K562 (cell line): Measurements from ENCODE around the gene TANGO6. TPM values are rescaled to one million over a fixed set of nuclear protein-coding genes. Genes with fewer than 3 reads are reported as not detected.
A peak's percentile ranks its signal among the peaks of the same experiment; 100 is the strongest.

Experiments
- ATAC-seq: fragments of 200-7000 bp; cut with Tn5 transposase; 3 replicates; pipeline ENCODE4 v1.9.1; 2020; ENCODE audit warnings: moderate library complexity
- BruUV-seq: library from RNA; stranded (reverse); fragments of 400-500 nt; replicated peaks from 2 replicates; lab custom pipeline; 2021; lab: Mats Ljungman, UMichigan
- CTCF ChIA-PET: fragments of 300-600 bp; formaldehyde crosslinking; extraction: SDS; loops from one replicate; lab custom pipeline; 2021; ENCODE audit warnings: low intra/inter-chr PET ratio; lab: Yijun Ruan, JAX
- POLR2A ChIA-PET: fragments of 300-600, 350-650 bp; sonication (Branson Sonifier 250); formaldehyde crosslinking; extraction: SDS; loops from one replicate; lab custom pipeline; 2021; ENCODE audit warnings: antibody characterized with exemption, inconsistent platforms; lab: Yijun Ruan, JAX
- DNase-seq, 4 experiments: peaks; one replicate each; pipeline versions ENCODE4 v3.0.0 to v3.0.0-alpha.2; 2011 to 2018; ENCODE audit warnings: low spot score in 3 of 4, mixed read lengths in 3 of 4; ENCODE audit errors: extremely low read depth in 1 of 4
- FAIRE-seq: peaks from 2 replicates; lab custom pipeline; 2011; peaks lifted over from hg19 to GRCh38; lab: Jason Lieb, UNC
- H2AFZ ChIP-seq: 2 replicates; pipeline ENCODE4 v1.6.0; 2011; ENCODE audit warnings: low read depth, low read length, control low read depth, inconsistent platforms
- H3K27ac ChIP-seq: fragments of 200-600 bp; 3 replicates; pipeline ENCODE4 v1.8.0; 2011; ENCODE audit warnings: low read depth, mild to moderate bottlenecking, control low read depth, inconsistent platforms, low read length, moderate library complexity, mixed read lengths; ENCODE audit errors: extremely low read depth
- H3K27me3 ChIP-seq, 2 experiments: fragments of 300-600 bp in 1 of 2; 2 replicates in 1 of 2; 3 replicates in 1 of 2; pipeline versions ENCODE4 v1.6.0 to v1.8.0; 2011; ENCODE audit warnings: inconsistent platforms in 2 of 2, low read length in 2 of 2, mild to moderate bottlenecking in 1 of 2, mixed read lengths in 1 of 2, moderate library complexity in 1 of 2; ENCODE audit not compliant: control insufficient read depth in 2 of 2, insufficient read depth in 2 of 2
- H3K36me3 ChIP-seq: fragments of 300-600 bp; 3 replicates; pipeline ENCODE4 v1.8.0; 2011; ENCODE audit warnings: mild to moderate bottlenecking, low read length, inconsistent platforms; ENCODE audit not compliant: control insufficient read depth, insufficient read depth
- H3K4me1 ChIP-seq, 2 experiments: fragments of 200-600 bp in 1 of 2; replicated peaks in 1 of 2; 2 replicates in 1 of 2; 3 replicates in 1 of 2; pipeline versions ENCODE4 v1.5.1 to v1.8.0; 2011; ENCODE audit warnings: inconsistent platforms in 2 of 2, low read length in 2 of 2, mild to moderate bottlenecking in 1 of 2, mixed read lengths in 1 of 2, moderate library complexity in 1 of 2; ENCODE audit not compliant: control insufficient read depth in 2 of 2, insufficient read depth in 2 of 2
- H3K4me2 ChIP-seq: 2 replicates; pipeline ENCODE4 v1.6.1; 2011; ENCODE audit warnings: low read length, control low read depth, inconsistent platforms, mixed read lengths; ENCODE audit not compliant: insufficient read depth
- H3K4me3 ChIP-seq: fragments of 200-600 bp; sonication (generic), shearing (Covaris generic); 2 replicates; pipeline ENCODE4 v1.5.1; 2016; ENCODE audit warnings: control low read depth, inconsistent platforms
- H3K79me2 ChIP-seq: fragments of 200-600 bp; 3 replicates; pipeline ENCODE4 v1.8.0; 2011; ENCODE audit warnings: low read length, inconsistent platforms; ENCODE audit not compliant: control insufficient read depth, insufficient read depth
- H3K9ac ChIP-seq, 2 experiments: 2 replicates each; pipeline versions ENCODE4 v1.6.0 to v1.6.1; 2011; ENCODE audit warnings: low read depth in 2 of 2, low read length in 2 of 2, control low read depth in 1 of 2, inconsistent platforms in 1 of 2, mild to moderate bottlenecking in 1 of 2, mixed read lengths in 1 of 2; ENCODE audit not compliant: insufficient read depth in 1 of 2
- H3K9me1 ChIP-seq: one replicate; pipeline ENCODE4 v1.6.0; 2011; ENCODE audit warnings: inconsistent platforms, mild to moderate bottlenecking, low read length, moderate library complexity; ENCODE audit not compliant: control insufficient read depth, insufficient read depth
- H3K9me3 ChIP-seq: replicated peaks from 2 replicates; pipeline ENCODE4 v1.5.1; 2011; ENCODE audit warnings: low read depth, low read length, inconsistent platforms; ENCODE audit not compliant: control insufficient read depth, insufficient read depth
- H4K20me1 ChIP-seq: replicated peaks from 2 replicates; pipeline ENCODE4 v1.6.1; 2011; ENCODE audit warnings: low read length, inconsistent platforms, mixed read lengths; ENCODE audit not compliant: control insufficient read depth, insufficient read depth
- CHD2 ChIP-seq: IDR thresholded peaks from 2 replicates; pipeline ENCODE4 v1.6.1; 2011; ENCODE audit warnings: low read depth, low read length
- GATAD2B ChIP-seq: fragments of 450-650 bp; IDR thresholded peaks from 2 replicates; pipeline ENCODE4 v1.6.1; 2017; ENCODE audit warnings: mild to moderate bottlenecking, borderline replicate concordance
- RAD51 ChIP-seq: fragments of 450-650 bp; IDR thresholded peaks from 2 replicates; pipeline ENCODE4 v1.7.1; 2016; ENCODE audit warnings: low read depth, mild to moderate bottlenecking, borderline replicate concordance
- RB1 ChIP-seq: fragments of 450-650 bp; IDR thresholded peaks from 2 replicates; pipeline ENCODE4 v1.6.1; 2017; ENCODE audit warnings: low read depth, mild to moderate bottlenecking
- ZNF224 ChIP-seq: sonication (generic); formaldehyde crosslinking; IDR thresholded peaks from 2 replicates; pipeline ENCODE4 v1.8.0; 2022; ENCODE audit warnings: mild to moderate bottlenecking, missing genetic modification reagents
- WGBS: fragments of 100-300 bp; shearing (Covaris generic); methylation state at CpG from one replicate; pipeline ENCODE4 v1.1.6; 2016; ENCODE audit warnings: low coverage, mixed read lengths; ENCODE audit not compliant: insufficient coverage; ENCODE audit errors: missing lambda C conversion rate; 5-methylcytosine and 5-hydroxymethylcytosine counted together
- in situ Hi-C: fragments of 300-500 bp; cut with MboI; formaldehyde crosslinking; loops from 4 replicates; pipeline ENCODE4 v1.15.0; 2018; ENCODE audit warnings: inconsistent platforms, mixed read lengths
- intact Hi-C: fragments of 100-400 bp; cut with micrococcal nuclease; formaldehyde crosslinking; loops from 2 replicates; pipeline ENCODE4 v1.14.2; 2022
- polyA plus RNA-seq, 8 experiments: library from polyadenylated mRNA; depleted of rRNA in 4 of 8; stranded (reverse) in 5 of 8; unstranded in 3 of 8; fragments of >200 nt; fragmentation: Nextera tagmentation in 2 of 8; fragmentation: Illumina TruSeq in 1 of 8; extraction: Ambion mirVana in 2 of 8; extraction: Trizol in 1 of 8; gene quantifications; 2 replicates each; pipeline versions ENCODE4 v1.2.1 to v1.2.3, GENCODE V29; 2011 to 2014; ENCODE audit warnings: inconsistent platforms in 1 of 8, missing spikeins in 1 of 8
- total RNA-seq, 7 experiments: library from RNA; depleted of rRNA in 6 of 7; stranded (reverse); fragments of >200 nt in 6 of 7; fragmentation: Illumina TruSeq in 2 of 7; extraction: Trizol in 2 of 7; gene quantifications; 2 replicates each; pipeline versions ENCODE4 v1.2.1 to v1.2.3, GENCODE V29; 2011 to 2021; ENCODE audit warnings: low replicate concordance in 1 of 7

TANGO6 gene
- total and polyA plus RNA-seq, 9 of the 15 experiments (the other 6 are each of a cell fraction or from before 2014, with no cell fraction given), result 1.6 to 15.2 (median 9.6) TPM

DNA sequence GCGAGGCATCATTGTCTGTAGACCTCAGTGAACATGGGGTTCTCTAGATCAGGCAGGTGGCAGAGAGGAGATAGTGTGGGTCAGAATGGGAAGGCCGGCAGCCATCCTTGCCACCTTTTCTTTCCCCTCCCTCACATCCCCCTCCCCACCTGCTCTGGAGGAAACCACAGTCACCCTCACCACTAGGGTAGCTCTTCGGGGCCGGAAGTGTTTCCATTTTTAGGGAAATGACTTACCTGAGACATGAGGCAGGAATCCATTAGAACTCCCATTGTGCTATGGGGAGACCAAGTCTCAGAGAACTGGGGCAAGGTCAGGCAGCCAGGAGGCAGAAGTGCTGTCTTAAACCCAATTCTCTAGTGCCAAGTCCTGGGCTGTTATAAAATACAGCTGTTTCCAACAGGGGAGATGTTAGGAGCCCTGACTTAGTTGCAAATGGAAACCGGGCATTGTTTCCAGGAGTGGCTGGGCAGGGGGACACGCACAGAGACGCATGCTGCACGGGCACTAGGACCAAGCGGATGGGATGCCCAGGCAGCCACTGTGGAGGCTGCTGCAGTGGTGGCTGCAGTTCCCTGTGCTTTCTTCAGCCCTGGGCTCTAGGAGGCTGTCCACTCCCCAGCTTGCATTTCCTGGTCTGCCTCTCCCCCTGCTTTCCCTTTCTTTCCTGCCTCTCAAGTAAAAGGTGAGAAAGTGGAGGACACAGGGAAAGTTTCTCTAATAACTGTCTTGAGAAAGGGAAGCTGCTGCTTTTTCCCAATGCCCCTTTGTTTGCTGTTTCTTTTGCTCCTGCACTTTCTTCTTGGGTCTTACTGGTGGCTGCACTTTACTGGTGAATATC, 265.0 kb downstream of the TANGO6 start (continued):
- no peak for TF ChIP-seq GATAD2B
- no peak for TF ChIP-seq RB1
- TF ChIP-seq CHD2, result no peak
- TF ChIP-seq, all 486 proteins: peak for 0

DNA sequence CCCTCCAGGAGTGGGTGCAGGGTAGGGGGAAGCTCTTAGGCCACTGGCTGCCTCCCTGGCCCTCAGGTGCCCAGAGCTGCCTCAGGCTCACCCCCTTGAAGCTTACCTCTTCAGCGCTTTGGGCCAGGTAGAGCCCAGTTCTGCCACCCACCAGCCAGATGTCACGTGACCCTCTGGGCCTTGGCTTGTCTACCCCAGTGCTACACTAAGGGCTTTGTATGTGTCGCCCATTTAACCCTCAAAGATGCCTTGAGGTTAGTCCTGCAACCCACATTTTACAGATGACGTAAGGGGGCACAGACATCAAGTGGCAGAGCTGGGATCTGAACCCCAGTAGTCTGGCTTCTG, 265.5 kb downstream of the TANGO6 start:
- peaks cover 7 to 41% of the 10 kb centered on the region in 2 experiments; a peak in 4 of 5 replicates for H3K4me1 ChIP-seq
- no peak overlapping the region for H3K9ac ChIP-seq
- peak; percentile 37; the same call in 1 of the 2 replicates for TF ChIP-seq RAD51
- TF ChIP-seq ZNF224 (CRISPR knock-in tag), result no peak
- ATAC-seq (no peak), FAIRE-seq (no peak), DNase-seq (no peak)
- no peaks in the 10 kb centered on the region for H3K79me2 ChIP-seq
- H2AFZ ChIP-seq, result no peak overlapping the region
- no TSS peak for BruUV-seq
- peaks cover 0 to under 1% of the 10 kb centered on the region in 2 experiments; a peak in 1 of 5 replicates for H3K27me3 ChIP-seq
- no peaks in the 10 kb centered on the region for H3K9me3 ChIP-seq
- peaks cover 10% of the 10 kb centered on the region for H3K9me1 ChIP-seq
- peaks cover 7% of the 10 kb centered on the region; the same call in 2 of the 3 replicates for H3K36me3 ChIP-seq
- in situ Hi-C loops (no loop called here), intact Hi-C loops (loop anchor here (5.0 kb wide), 2 partner anchors 122 to 262 kb away; no protein-coding TSS in a partner anchor)
- WGBS, result 74% methylated on average over 4 of the region's 4 CpGs
- H3K4me2 ChIP-seq, result no peak overlapping the region
- no peak overlapping the region for H3K27ac ChIP-seq
- 0 out of 2 replicates have a peak, but pooled peaks cover 8% of the 10 kb centered on the region for H4K20me1 ChIP-seq
- ChIA-PET CTCF (no interaction called here), POLR2A (interaction anchor here (0.8 to 1.1 kb wide), 2 partner anchors 15 to 121 kb away, joined by 3 to 4 read pairs; no protein-coding TSS in a partner anchor)
- no peak overlapping the region for H3K4me3 ChIP-seq
